SK-N-SH (cell line): ENCODE results near the gene HAUS3. TPM values are rescaled to one million over a fixed set of nuclear protein-coding genes. Genes with fewer than 3 reads are reported as not detected.
"Not testable (repeated sequence)": the region's sequence is repeated elsewhere in the genome, so short reads cannot be mapped to it uniquely, and the experiment has no call there.

ENCODE experiments used
- CTCF ChIA-PET: fragments of 300-600, 350-600 bp; formaldehyde crosslinking; extraction: SDS; loops from one replicate; lab custom pipeline; 2021; lab: Yijun Ruan, JAX
- POLR2A ChIA-PET: fragments of 350-600 bp; sonication (Branson Sonifier 250); formaldehyde crosslinking; extraction: SDS; loops from one replicate; lab custom pipeline; 2020; ENCODE audit warnings: antibody characterized with exemption, inconsistent platforms; lab: Yijun Ruan, JAX
- DNase-seq: peaks from one replicate; pipeline ENCODE4 v3.0.0; 2012
- H2AFZ ChIP-seq: fragments of 200-600 bp; sonication (generic); 2 replicates; pipeline ENCODE4 v1.8.1; 2016; ENCODE audit warnings: antibody characterized with exemption, mild to moderate bottlenecking, low read depth
- H3F3A ChIP-seq: fragments of 200-600 bp; sonication (generic); replicated peaks from 2 replicates; pipeline ENCODE3; 2016; ENCODE audit warnings: antibody characterized with exemption, mild to moderate bottlenecking; ENCODE audit not compliant: insufficient read depth
- H3K27ac ChIP-seq, 2 experiments: fragments of 200-500 bp in 1 of 2; fragments of 200-600 bp in 1 of 2; sonication (Bioruptor generic) in 1 of 2; sonication (generic), shearing (Covaris generic) in 1 of 2; 2 replicates each; pipeline versions ENCODE4 v1.5.1 to v1.6.1; 2014 to 2016; ENCODE audit warnings: low read depth in 2 of 2, inconsistent platforms in 1 of 2, low read length in 1 of 2, mild to moderate bottlenecking in 1 of 2, mixed read lengths in 1 of 2
- H3K27me3 ChIP-seq: fragments of 200-600 bp; sonication (generic), shearing (Covaris generic); 2 replicates; pipeline ENCODE4 v1.6.1; 2016; ENCODE audit warnings: mixed run types; ENCODE audit not compliant: insufficient read depth
- H3K36me3 ChIP-seq, 2 experiments: fragments of 200-500 bp in 1 of 2; fragments of 200-600 bp in 1 of 2; sonication (Bioruptor generic) in 1 of 2; sonication (generic) in 1 of 2; replicated peaks in 1 of 2; 2 replicates each; pipeline versions ENCODE3 to v1.5.1; 2014 to 2016; ENCODE audit warnings: low read length in 1 of 2, mild to moderate bottlenecking in 1 of 2; ENCODE audit not compliant: insufficient read depth in 2 of 2, control insufficient read depth in 1 of 2
- H3K4me1 ChIP-seq, 2 experiments: fragments of 200-500 bp in 1 of 2; fragments of 200-600 bp in 1 of 2; sonication (Bioruptor generic) in 1 of 2; sonication (generic), shearing (Covaris generic) in 1 of 2; 2 replicates each; pipeline versions ENCODE4 v1.5.1 to v1.6.1; 2014 to 2016; ENCODE audit warnings: low read depth in 1 of 2, low read length in 1 of 2, mixed run types in 1 of 2; ENCODE audit not compliant: insufficient read depth in 2 of 2, control insufficient read depth in 1 of 2
- H3K4me2 ChIP-seq: fragments of 200-600 bp; sonication (generic), shearing (Covaris generic); 2 replicates; pipeline ENCODE4 v1.6.1; 2017; ENCODE audit warnings: mixed run types
- H3K4me3 ChIP-seq, 2 experiments: fragments of 200-500 bp in 1 of 2; fragments of 200-600 bp in 1 of 2; sonication (Bioruptor generic) in 1 of 2; sonication (generic), shearing (Covaris generic) in 1 of 2; 2 replicates each; pipeline versions ENCODE4 v1.5.1 to v1.8.1; 2014 to 2016; ENCODE audit warnings: low read depth in 2 of 2, inconsistent platforms in 1 of 2, low read length in 1 of 2, mild to moderate bottlenecking in 1 of 2, mixed read lengths in 1 of 2, moderate library complexity in 1 of 2
- H3K79me2 ChIP-seq: fragments of 200-600 bp; sonication (generic); 2 replicates; pipeline ENCODE4 v1.8.1; 2017; ENCODE audit warnings: mild to moderate bottlenecking; ENCODE audit not compliant: insufficient read depth
- H3K9ac ChIP-seq: fragments of 200-600 bp; sonication (generic); 2 replicates; pipeline ENCODE4 v1.6.1; 2017; ENCODE audit warnings: mixed run types
- H3K9me2 ChIP-seq: fragments of 200-600 bp; sonication (generic); 2 replicates; pipeline ENCODE4 v1.6.1; 2017; ENCODE audit warnings: mixed run types
- H3K9me3 ChIP-seq: fragments of 200-600 bp; sonication (generic); 2 replicates; pipeline ENCODE4 v1.6.1; 2017; ENCODE audit warnings: mixed run types, mild to moderate bottlenecking, moderate library complexity
- H4K20me1 ChIP-seq: fragments of 200-600 bp; sonication (generic); 2 replicates; pipeline ENCODE4 v1.6.1; 2017; ENCODE audit warnings: mild to moderate bottlenecking, mixed run types; ENCODE audit not compliant: insufficient read depth
- CTCF ChIP-seq: fragments of 200-600 bp; sonication (generic); IDR thresholded peaks from 2 replicates; pipeline ENCODE4 v1.6.1; 2017; ENCODE audit warnings: antibody characterized with exemption, mild to moderate bottlenecking, moderate library complexity
- ELF1 ChIP-seq: IDR thresholded peaks from 2 replicates; pipeline ENCODE4 v1.4.0; 2012
- FOXJ3 ChIP-seq: sonication (generic); formaldehyde crosslinking; IDR thresholded peaks from 2 replicates; pipeline ENCODE4 v1.5.1; 2020; ENCODE audit warnings: mild to moderate bottlenecking, missing genetic modification reagents
- JUND ChIP-seq: IDR thresholded peaks from 2 replicates; pipeline ENCODE4 v1.4.0; 2012
- MXI1 ChIP-seq: IDR thresholded peaks from 2 replicates; pipeline ENCODE4 v1.6.1; 2012; ENCODE audit warnings: mild to moderate bottlenecking, low read depth, low read length, improper control_type of control experiment
- NFIC ChIP-seq: IDR thresholded peaks from 2 replicates; pipeline ENCODE4 v1.4.0; 2012; ENCODE audit warnings: borderline replicate concordance
- PBX3 ChIP-seq: IDR thresholded peaks from 2 replicates; pipeline ENCODE4; 2012
- REST ChIP-seq: IDR thresholded peaks from 2 replicates; pipeline ENCODE4 v1.6.1; 2012; ENCODE audit warnings: mild to moderate bottlenecking, low read depth, low read length, moderate library complexity
- RFX5 ChIP-seq: IDR thresholded peaks from 2 replicates; pipeline ENCODE4 v1.6.1; 2012; ENCODE audit warnings: mild to moderate bottlenecking, improper control_type of control experiment, low read length
- RXRA ChIP-seq: IDR thresholded peaks from 2 replicates; pipeline ENCODE4 v1.4.0; 2012; ENCODE audit warnings: low read depth, mild to moderate bottlenecking, borderline replicate concordance
- TAF1 ChIP-seq: IDR thresholded peaks from 2 replicates; pipeline ENCODE4 v1.6.1; 2012; ENCODE audit warnings: low read depth, mild to moderate bottlenecking, low read length, moderate library complexity, borderline replicate concordance
- TCF12 ChIP-seq: IDR thresholded peaks from 2 replicates; pipeline ENCODE4 v1.4.0; 2012
- USF2 ChIP-seq: fragments of 150-350 bp; IDR thresholded peaks from 2 replicates; pipeline ENCODE4 v1.6.1; 2017; ENCODE audit warnings: antibody characterized with exemption, low read length, low read depth, borderline replicate concordance
- ZBTB33 ChIP-seq: IDR thresholded peaks from 2 replicates; pipeline ENCODE4 v1.4.0; 2012; ENCODE audit warnings: low read depth, borderline replicate concordance
- WGBS: methylation state at CpG from one replicate; pipeline ENCODE4 v1.1.6; 2017; ENCODE audit warnings: low lambda C conversion rate; 5-methylcytosine and 5-hydroxymethylcytosine counted together
- polyA plus RNA-seq, 3 experiments: library from polyadenylated mRNA; depleted of rRNA; stranded (reverse); fragments of >200 nt; gene quantifications; 2 replicates each; pipeline ENCODE4 v1.2.3, GENCODE V29; 2012

The HAUS3 gene
- polyA plus RNA-seq, 1 of the 3 experiments (the other 2 are of a cell fraction): 6.3 TPM

- H3K27ac ChIP-seq: no peak overlapping the region
- DNase-seq: no peak
- no peaks in the 10 kb centered on the region for H4K20me1 ChIP-seq
- no peaks in the 10 kb centered on the region for H3K36me3 ChIP-seq
- no peaks in the 10 kb centered on the region for H3F3A ChIP-seq
- ChIA-PET POLR2A (no interaction called here), CTCF (interaction anchor here (0.6 to 3.6 kb wide), 5 partner anchors 8 to 738 kb away, joined by 3 to 21 read pairs (median 3); no protein-coding TSS in a partner anchor)
- no peak overlapping the region for H3K9ac ChIP-seq
- H2AFZ ChIP-seq: no peak overlapping the region
- H3K4me1 ChIP-seq: no peaks in the 10 kb centered on the region; a peak in 1 of 4 replicates
- 30% methylated on average over 3 of the region's 3 CpGs for WGBS
- no peaks in the 10 kb centered on the region for H3K9me3 ChIP-seq
- no peaks in the 10 kb centered on the region for H3K9me2 ChIP-seq
- no peak overlapping the region for H3K4me3 ChIP-seq
- H3K79me2 ChIP-seq: no peaks in the 10 kb centered on the region
- TF ChIP-seq FOXJ3 (CRISPR knock-in tag) (no peak), JUND (0 out of 2 replicates have a peak, but pooled peaks have one; percentile 37), TCF12 (peak; percentile 54; the same call in 1 of the 2 replicates)
- TF ChIP-seq, all 33 proteins: peak for 2
- Histone ChIP-seq H3K4me2 (no peak overlapping the region), H3K27me3 (no peaks in the 10 kb centered on the region)
Measured at GRCh38 chr4:2217726-2218125, 24.2 kb downstream of the HAUS3 start.

- Histone ChIP-seq H3K9me2 (no peaks in the 10 kb centered on the region), H3K4me2 (no peak overlapping the region), H3K27me3 (no peaks in the 10 kb centered on the region), H3F3A (no peaks in the 10 kb centered on the region), H3K79me2 (no peaks in the 10 kb centered on the region), H3K4me1 (no peaks in the 10 kb centered on the region), H3K9ac (no peak overlapping the region), H2AFZ (no peak overlapping the region), H3K36me3 (no peaks in the 10 kb centered on the region), H3K27ac (no peak overlapping the region), H3K9me3 (no peaks in the 10 kb centered on the region), H4K20me1 (no peaks in the 10 kb centered on the region), H3K4me3 (no peak overlapping the region)
- TF ChIP-seq RFX5 (no peak), FOXJ3 (CRISPR knock-in tag) (no peak), ZBTB33 (no peak), CTCF (no peak), ELF1 (no peak), REST (no peak), USF2 (no peak), MXI1 (no peak), TAF1 (no peak), PBX3 (no peak), NFIC (no peak), RXRA (no peak)
- 8% methylated on average over 1 of the region's 1 CpG for WGBS
- DNase-seq: no peak
- ChIA-PET POLR2A (no interaction called here), CTCF (interaction anchor here (0.6 kb wide), 1 partner anchor 493 kb away, joined by 3 read pairs; no protein-coding TSS in a partner anchor)
Measured at GRCh38 chr4:2212831-2213230, 29.1 kb downstream of the HAUS3 start.

GRCh38 chr4:2202789-2203188 is 39.1 kb downstream of the HAUS3 start:
- H4K20me1 ChIP-seq, H3K27ac ChIP-seq, H3F3A ChIP-seq, H3K4me1 ChIP-seq, H3K9me3 ChIP-seq, DNase-seq, H2AFZ ChIP-seq, H3K9ac ChIP-seq, H3K4me3 ChIP-seq, H3K36me3 ChIP-seq, H3K4me2 ChIP-seq, H3K79me2 ChIP-seq, POLR2A ChIA-PET, H3K9me2 ChIP-seq, CTCF ChIA-PET, H3K27me3 ChIP-seq: not testable (repeated sequence)
- 92% methylated on average over 1 of the region's 1 CpG for WGBS
